A673 (cell line): ENCODE results near the gene IAPP.

Experiments
- EZH2 ChIP-seq: fragments of 200-600 bp; sonication (generic); IDR thresholded peaks from 2 replicates; pipeline ENCODE4 v1.6.1; 2017; ENCODE audit warnings: borderline replicate concordance, low read depth, mild to moderate bottlenecking, mixed read lengths, antibody characterized with exemption, low read length; ENCODE audit not compliant: poor library complexity, severe bottlenecking
- TF ChIP-seq, protein P1 (sequence below): fragments of 300-800, 200-600 bp; sonication (generic); conservative IDR thresholded peaks from 2 replicates; pipeline ENCODE4 v1.5.1; 2017; ENCODE audit warnings: low read depth, mild to moderate bottlenecking, antibody characterized with exemption, low read length, moderate library complexity, mixed read lengths

DNA sequence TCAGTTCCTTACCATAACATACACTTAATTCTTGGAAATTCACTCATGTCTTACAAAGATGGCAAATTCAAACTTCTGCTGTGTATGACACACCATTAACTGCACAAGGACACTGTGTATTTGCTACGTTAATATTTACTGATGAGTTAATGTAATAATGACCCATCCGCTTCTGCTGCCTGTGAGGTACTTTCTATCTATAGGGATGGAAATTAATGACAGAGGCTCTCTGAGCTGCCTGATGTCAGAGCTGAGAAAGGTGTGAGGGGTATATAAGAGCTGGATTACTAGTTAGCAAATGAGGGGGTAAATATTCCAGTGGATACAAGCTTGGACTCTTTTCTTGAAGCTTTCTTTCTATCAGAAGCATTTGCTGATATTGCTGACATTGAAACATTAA is at the start of gene IAPP:
- TF ChIP-seq, protein P1, sequence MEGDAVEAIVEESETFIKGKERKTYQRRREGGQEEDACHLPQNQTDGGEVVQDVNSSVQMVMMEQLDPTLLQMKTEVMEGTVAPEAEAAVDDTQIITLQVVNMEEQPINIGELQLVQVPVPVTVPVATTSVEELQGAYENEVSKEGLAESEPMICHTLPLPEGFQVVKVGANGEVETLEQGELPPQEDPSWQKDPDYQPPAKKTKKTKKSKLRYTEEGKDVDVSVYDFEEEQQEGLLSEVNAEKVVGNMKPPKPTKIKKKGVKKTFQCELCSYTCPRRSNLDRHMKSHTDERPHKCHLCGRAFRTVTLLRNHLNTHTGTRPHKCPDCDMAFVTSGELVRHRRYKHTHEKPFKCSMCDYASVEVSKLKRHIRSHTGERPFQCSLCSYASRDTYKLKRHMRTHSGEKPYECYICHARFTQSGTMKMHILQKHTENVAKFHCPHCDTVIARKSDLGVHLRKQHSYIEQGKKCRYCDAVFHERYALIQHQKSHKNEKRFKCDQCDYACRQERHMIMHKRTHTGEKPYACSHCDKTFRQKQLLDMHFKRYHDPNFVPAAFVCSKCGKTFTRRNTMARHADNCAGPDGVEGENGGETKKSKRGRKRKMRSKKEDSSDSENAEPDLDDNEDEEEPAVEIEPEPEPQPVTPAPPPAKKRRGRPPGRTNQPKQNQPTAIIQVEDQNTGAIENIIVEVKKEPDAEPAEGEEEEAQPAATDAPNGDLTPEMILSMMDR: no peak
- no peak for TF ChIP-seq EZH2
